Neural progenitor cell (in vitro differentiated cells): ENCODE measurements around the gene SPDYE16. TPM values are rescaled to one million over a fixed set of nuclear protein-coding genes. Genes with fewer than 3 reads are reported as not detected.
"Not testable (repeated sequence)": the region's sequence is repeated elsewhere in the genome, so short reads cannot be mapped to it uniquely, and the experiment has no call there.

ENCODE experiments used
- DNase-seq: peaks from one replicate; pipeline ENCODE4 v3.0.0-alpha.2; 2016; ENCODE audit warnings: low spot score
- H2AFZ ChIP-seq: fragments of 200-600 bp; sonication (generic); replicated peaks from 2 replicates; pipeline ENCODE4 v1.6.1; 2016; ENCODE audit warnings: antibody characterized with exemption
- H3F3A ChIP-seq: fragments of 200-600 bp; sonication (generic); 2 replicates; pipeline ENCODE4 v1.6.1; 2016; ENCODE audit warnings: antibody characterized with exemption, low read depth
- H3K27ac ChIP-seq: fragments of 200-600 bp; sonication (generic); 2 replicates; pipeline ENCODE4 v1.5.1; 2016; ENCODE audit warnings: mild to moderate bottlenecking
- H3K27me3 ChIP-seq: fragments of 200-600 bp; sonication (generic); 2 replicates; pipeline ENCODE4 v1.6.1; 2016; ENCODE audit warnings: mild to moderate bottlenecking, moderate library complexity
- H3K36me3 ChIP-seq: fragments of 200-600 bp; sonication (generic); 2 replicates; pipeline ENCODE4 v1.5.1; 2016
- H3K4me1 ChIP-seq: fragments of 200-600 bp; sonication (generic); 2 replicates; pipeline ENCODE4 v1.6.1; 2016; ENCODE audit warnings: mixed run types
- H3K4me2 ChIP-seq: fragments of 200-600 bp; sonication (generic); 2 replicates; pipeline ENCODE4 v1.6.1; 2016
- H3K4me3 ChIP-seq: fragments of 200-600 bp; sonication (generic); 2 replicates; pipeline ENCODE4 v1.5.1; 2016
- H3K79me2 ChIP-seq: fragments of 200-600 bp; sonication (generic); 2 replicates; pipeline ENCODE4 v1.6.1; 2016; ENCODE audit warnings: low read depth
- H3K9ac ChIP-seq: fragments of 200-600 bp; sonication (generic); 2 replicates; pipeline ENCODE4 v1.6.1; 2016
- H3K9me3 ChIP-seq: fragments of 200-600 bp; sonication (generic); 2 replicates; pipeline ENCODE4 v1.5.1; 2016; ENCODE audit warnings: low read depth
- H4K20me1 ChIP-seq: fragments of 200-600 bp; sonication (generic); 2 replicates; pipeline ENCODE4 v1.6.1; 2016; ENCODE audit warnings: low read depth
- H3K27ac Mint-ChIP-seq: 3 replicates; pipeline ENCODE4 v1.8.0; 2021; ENCODE audit warnings: mixed read lengths
- H3K27me3 Mint-ChIP-seq: 2 replicates; pipeline ENCODE4 v1.8.0; 2022; ENCODE audit warnings: low read depth, mild to moderate bottlenecking, inconsistent platforms, moderate library complexity, mixed read lengths; ENCODE audit not compliant: insufficient read depth
- H3K36me3 Mint-ChIP-seq: 3 replicates; pipeline ENCODE4 v1.8.0; 2021; ENCODE audit warnings: mixed read lengths
- H3K4me1 Mint-ChIP-seq: 3 replicates; pipeline ENCODE4 v1.8.0; 2021; ENCODE audit warnings: mixed read lengths
- H3K4me3 Mint-ChIP-seq: 3 replicates; pipeline ENCODE4 v1.8.0; 2021; ENCODE audit warnings: mild to moderate bottlenecking, moderate library complexity, mixed read lengths
- H3K9me3 Mint-ChIP-seq: 3 replicates; pipeline ENCODE4 v1.8.0; 2020; ENCODE audit warnings: mixed read lengths
- CTCF ChIP-seq: fragments of 200-600 bp; sonication (generic); IDR thresholded peaks from 2 replicates; pipeline ENCODE4 v1.5.1; 2017; ENCODE audit warnings: antibody characterized with exemption, mild to moderate bottlenecking
- EZH2 ChIP-seq: fragments of 200-600 bp; sonication (generic); IDR thresholded peaks from 2 replicates; pipeline ENCODE4 v1.6.1; 2017; ENCODE audit warnings: antibody characterized with exemption, mild to moderate bottlenecking, moderate library complexity
- EZH2phosphoT487 ChIP-seq: fragments of 200-600 bp; sonication (generic); IDR thresholded peaks from 2 replicates; pipeline ENCODE4 v1.6.1; 2017; ENCODE audit warnings: antibody characterized with exemption
- total RNA-seq: library from RNA; depleted of rRNA; stranded (reverse); fragments of >200 nt; gene quantifications from 2 replicates; pipeline ENCODE4 v1.2.3, GENCODE V29; 2015; ENCODE audit warnings: low replicate concordance

SPDYE16 gene
- total RNA-seq, 1 donor from 2014 or later = 0.28 TPM

GRCh38 chr7:76506081-76506440, 37.0 kb downstream of the SPDYE16 start:
- Mint-ChIP-seq H3K4me3 (no peak overlapping the region), H3K27me3 (peaks cover 6% of the 10 kb centered on the region), H3K27ac (no peak overlapping the region), H3K9me3 (no peaks in the 10 kb centered on the region), H3K36me3 (no peaks in the 10 kb centered on the region), H3K4me1 (peaks cover 4% of the 10 kb centered on the region)
- no peak overlapping the region for H3K9ac ChIP-seq
- no peaks in the 10 kb centered on the region for H3K9me3 ChIP-seq
- DNase-seq = no peak
- no peaks in the 10 kb centered on the region for H3F3A ChIP-seq
- no peaks in the 10 kb centered on the region for H3K27me3 ChIP-seq
- H2AFZ ChIP-seq = no peak overlapping the region
- TF ChIP-seq EZH2phosphoT487 (no peak), CTCF (no peak), EZH2 (no peak)
- H4K20me1 ChIP-seq = no peaks in the 10 kb centered on the region
- H3K36me3 ChIP-seq = no peaks in the 10 kb centered on the region
- no peaks in the 10 kb centered on the region for H3K79me2 ChIP-seq
- no peak overlapping the region for H3K4me3 ChIP-seq
- no peak overlapping the region for H3K27ac ChIP-seq
- H3K4me2 ChIP-seq = no peak overlapping the region
- H3K4me1 ChIP-seq = peaks cover 11% of the 10 kb centered on the region

GRCh38 chr7:76505168-76506080, 37.7 kb downstream of the SPDYE16 start:
- no peak overlapping the region for H3K4me3 ChIP-seq
- no peaks in the 10 kb centered on the region for H3K36me3 ChIP-seq
- no peaks in the 10 kb centered on the region for H4K20me1 ChIP-seq
- H3K4me1 ChIP-seq = peaks cover 9% of the 10 kb centered on the region
- no peak overlapping the region for H3K4me3 Mint-ChIP-seq
- peaks cover 6% of the 10 kb centered on the region for H3K27me3 Mint-ChIP-seq
- H3K4me2 ChIP-seq = no peak overlapping the region
- peak; percentile 0 for DNase-seq
- H3F3A ChIP-seq = no peaks in the 10 kb centered on the region
- H3K9me3 ChIP-seq = no peaks in the 10 kb centered on the region
- H2AFZ ChIP-seq = no peak overlapping the region
- no peaks in the 10 kb centered on the region for H3K9me3 Mint-ChIP-seq
- H3K9ac ChIP-seq = no peak overlapping the region
- H3K79me2 ChIP-seq = no peaks in the 10 kb centered on the region
- peaks cover 4% of the 10 kb centered on the region for H3K4me1 Mint-ChIP-seq
- no peak overlapping the region for H3K27ac Mint-ChIP-seq
- no peaks in the 10 kb centered on the region for H3K36me3 Mint-ChIP-seq
- H3K27ac ChIP-seq = no peak overlapping the region
- H3K27me3 ChIP-seq = no peaks in the 10 kb centered on the region
- TF ChIP-seq EZH2phosphoT487 = no peak
- no peak for TF ChIP-seq CTCF
- TF ChIP-seq EZH2 = no peak

GRCh38 chr7:76504351-76505167, 38.5 kb downstream of the SPDYE16 start:
- H3K4me1 Mint-ChIP-seq, H3K9me3 ChIP-seq, H3K4me1 ChIP-seq, H3K9ac ChIP-seq, H3K9me3 Mint-ChIP-seq, H3K4me3 Mint-ChIP-seq, H3K79me2 ChIP-seq, H3K27me3 ChIP-seq, H3K36me3 Mint-ChIP-seq, H3K4me3 ChIP-seq, H4K20me1 ChIP-seq, H3K4me2 ChIP-seq, H3K36me3 ChIP-seq, H2AFZ ChIP-seq, H3F3A ChIP-seq, H3K27me3 Mint-ChIP-seq, H3K27ac ChIP-seq, H3K27ac Mint-ChIP-seq: not testable (repeated sequence)
- DNase-seq = peak; percentile 0

- not testable (repeated sequence) for H3K9me3 ChIP-seq, H3K36me3 ChIP-seq, H3K79me2 ChIP-seq, H3K4me1 Mint-ChIP-seq, H3K27me3 ChIP-seq, H3K27ac ChIP-seq, H3K4me3 ChIP-seq, H3K27me3 Mint-ChIP-seq, H3K4me3 Mint-ChIP-seq, H2AFZ ChIP-seq, H3F3A ChIP-seq, DNase-seq, H4K20me1 ChIP-seq, H3K4me1 ChIP-seq, H3K4me2 ChIP-seq, H3K36me3 Mint-ChIP-seq, H3K9me3 Mint-ChIP-seq, H3K27ac Mint-ChIP-seq, H3K9ac ChIP-seq
These were observed 39.9 kb downstream of the SPDYE16 start for GRCh38 chr7:76503244-76503643.

DNA sequence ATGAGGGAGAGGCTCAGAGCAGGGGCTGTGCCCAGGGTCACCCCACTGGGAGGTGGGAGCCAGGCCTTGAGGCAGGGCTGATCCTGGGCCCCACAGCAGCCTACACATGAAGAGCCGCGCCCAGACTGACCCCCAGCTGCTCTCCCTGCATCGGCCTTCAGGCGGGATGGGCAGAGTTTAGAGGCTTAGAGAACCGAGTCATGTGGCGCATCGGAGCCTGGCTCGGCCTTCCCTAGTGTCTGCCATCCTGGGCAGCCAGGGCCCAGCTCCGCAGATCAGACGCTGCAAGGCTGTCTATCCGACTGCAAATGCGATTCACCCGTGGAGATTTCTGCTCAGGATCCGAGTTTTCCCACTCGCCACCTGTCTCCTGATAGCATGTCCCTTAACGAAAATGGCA, 40.3 kb downstream of the SPDYE16 start:
- not testable (repeated sequence) for H2AFZ ChIP-seq, H3K4me2 ChIP-seq, H3K27me3 ChIP-seq, H3K27ac ChIP-seq, H3K4me1 Mint-ChIP-seq, H3K27me3 Mint-ChIP-seq, H3K9me3 Mint-ChIP-seq, DNase-seq, H3K79me2 ChIP-seq, H3K27ac Mint-ChIP-seq, H3K9me3 ChIP-seq, H3K4me3 ChIP-seq, H3K36me3 ChIP-seq, H3F3A ChIP-seq, H4K20me1 ChIP-seq, H3K36me3 Mint-ChIP-seq, H3K9ac ChIP-seq, H3K4me1 ChIP-seq, H3K4me3 Mint-ChIP-seq

- not testable (repeated sequence) for H3K27me3 Mint-ChIP-seq, H3K9me3 ChIP-seq, H3K9me3 Mint-ChIP-seq, H4K20me1 ChIP-seq, DNase-seq, H3K4me2 ChIP-seq, H3K36me3 Mint-ChIP-seq, H3K4me3 ChIP-seq, H3K79me2 ChIP-seq, H3K4me1 Mint-ChIP-seq, H3K27me3 ChIP-seq, H3K36me3 ChIP-seq, H3K27ac Mint-ChIP-seq, H3K4me1 ChIP-seq, H3F3A ChIP-seq, H2AFZ ChIP-seq, H3K27ac ChIP-seq, H3K9ac ChIP-seq, H3K4me3 Mint-ChIP-seq
These were observed 40.9 kb downstream of the SPDYE16 start for GRCh38 chr7:76502224-76502623.
